Neural cell (in vitro differentiated cells): ENCODE data around the gene PTPRZ1. TPM values are rescaled to one million over a fixed set of nuclear protein-coding genes. Genes with fewer than 3 reads are reported as not detected.

Source experiments
- H2AFZ ChIP-seq: fragments of 200-600, 300-800 bp; sonication (generic), shearing (Covaris generic); 2 replicates; pipeline ENCODE4 v1.6.0; 2014; ENCODE audit warnings: low read depth, mild to moderate bottlenecking, antibody characterized with exemption, low read length, moderate library complexity
- H3F3A ChIP-seq: fragments of 200-600 bp; shearing (Covaris generic); 2 replicates; pipeline ENCODE4 v1.6.1; 2016; ENCODE audit warnings: mild to moderate bottlenecking, moderate library complexity, mixed read lengths, antibody characterized with exemption, low read length; ENCODE audit not compliant: insufficient read depth, poor library complexity, severe bottlenecking
- H3K27ac ChIP-seq: fragments of 200-600, 300-800 bp; sonication (generic), shearing (Covaris generic); 2 replicates; pipeline ENCODE4 v1.5.1; 2014; ENCODE audit warnings: mild to moderate bottlenecking, low read length, moderate library complexity
- H3K27me3 ChIP-seq: fragments of 300-800, 200-600 bp; sonication (generic), shearing (Covaris generic); 2 replicates; pipeline ENCODE4 v1.6.0; 2014; ENCODE audit warnings: mild to moderate bottlenecking, low read depth, low read length, moderate library complexity; ENCODE audit not compliant: insufficient read depth
- H3K36me3 ChIP-seq: fragments of 300-800, 200-600 bp; sonication (generic), shearing (Covaris generic); 2 replicates; pipeline ENCODE4 v1.5.1; 2014; ENCODE audit warnings: mild to moderate bottlenecking, antibody characterized with exemption, low read length, moderate library complexity; ENCODE audit not compliant: insufficient read depth
- H3K4me2 ChIP-seq: fragments of 300-800, 200-600 bp; sonication (generic), shearing (Covaris generic); 2 replicates; pipeline ENCODE4 v1.6.0; 2014; ENCODE audit warnings: mild to moderate bottlenecking, low read length
- H3K4me3 ChIP-seq: fragments of 300-800, 200-600 bp; sonication (generic), shearing (Covaris generic); 2 replicates; pipeline ENCODE4 v1.5.1; 2014; ENCODE audit warnings: mild to moderate bottlenecking, low read length, moderate library complexity
- H3K79me2 ChIP-seq: fragments of 200-600 bp; shearing (Covaris generic); replicated peaks from 2 replicates; pipeline ENCODE4 v1.6.0; 2014; ENCODE audit warnings: mild to moderate bottlenecking, low read length, moderate library complexity; ENCODE audit not compliant: insufficient read depth
- H3K9ac ChIP-seq: fragments of 300-800, 200-600 bp; sonication (generic), shearing (Covaris generic); 2 replicates; pipeline ENCODE4 v1.6.1; 2016; ENCODE audit warnings: mild to moderate bottlenecking, low read length, mixed read lengths
- H3K9me2 ChIP-seq: fragments of 200-600 bp; shearing (Covaris generic); 2 replicates; pipeline ENCODE4 v1.6.1; 2016; ENCODE audit warnings: mild to moderate bottlenecking, low read length, mixed read lengths; ENCODE audit not compliant: insufficient read depth
- H3K9me3 ChIP-seq: fragments of 200-600, 300-800 bp; sonication (generic), shearing (Covaris generic); 2 replicates; pipeline ENCODE4 v1.6.1; 2016; ENCODE audit warnings: mild to moderate bottlenecking, mixed run types, low read length, moderate library complexity, mixed read lengths
- H4K20me1 ChIP-seq: fragments of 200-600 bp; shearing (Covaris generic); 2 replicates; pipeline ENCODE4 v1.6.1; 2016; ENCODE audit warnings: mild to moderate bottlenecking, mixed run types; ENCODE audit not compliant: insufficient read depth
- CTCF ChIP-seq: fragments of 450-650 bp; IDR thresholded peaks from 2 replicates; pipeline ENCODE4 v1.5.1; 2014; ENCODE audit warnings: antibody characterized with exemption, mild to moderate bottlenecking, moderate library complexity; ENCODE audit not compliant: poor library complexity, severe bottlenecking
- EP300 ChIP-seq: fragments of 450-650 bp; conservative IDR thresholded peaks from 2 replicates; pipeline ENCODE4 v1.6.1; 2014; ENCODE audit warnings: antibody characterized with exemption, mild to moderate bottlenecking, moderate library complexity; ENCODE audit not compliant: poor library complexity, severe bottlenecking
- EZH2 ChIP-seq: fragments of 200-600, 300-800 bp; shearing (Covaris generic), sonication (generic); IDR thresholded peaks from 2 replicates; pipeline ENCODE4 v1.6.1; 2014; ENCODE audit warnings: antibody characterized with exemption, low read length, borderline replicate concordance, mild to moderate bottlenecking; ENCODE audit not compliant: insufficient read depth, poor library complexity, severe bottlenecking
- MXI1 ChIP-seq: fragments of 450-650 bp; conservative IDR thresholded peaks from 2 replicates; pipeline ENCODE4 v1.6.1; 2014; ENCODE audit warnings: antibody characterized with exemption, mild to moderate bottlenecking; ENCODE audit not compliant: poor library complexity, severe bottlenecking
- POLR2AphosphoS5 ChIP-seq: IDR thresholded peaks from 2 replicates; pipeline ENCODE4 v1.6.1; 2012
- RAD21 ChIP-seq: fragments of 450-650 bp; conservative IDR thresholded peaks from 2 replicates; pipeline ENCODE4 v1.6.1; 2014; ENCODE audit warnings: antibody characterized with exemption, mild to moderate bottlenecking, moderate library complexity
- SMC3 ChIP-seq: fragments of 450-650 bp; conservative IDR thresholded peaks from 2 replicates; pipeline ENCODE4 v1.6.1; 2014; ENCODE audit warnings: antibody characterized with exemption, mild to moderate bottlenecking, moderate library complexity; ENCODE audit not compliant: poor library complexity
- TAF1 ChIP-seq: IDR thresholded peaks from 2 replicates; pipeline ENCODE4 v1.6.1; 2012; ENCODE audit warnings: low read depth
- polyA plus RNA-seq: library from polyadenylated mRNA; depleted of rRNA; stranded (reverse); fragments of >200 nt; gene quantifications from 2 replicates; pipeline ENCODE4 v1.2.3, GENCODE V29; 2014
- TF ChIP-seq, protein P1 (sequence below): IDR thresholded peaks from 2 replicates; pipeline ENCODE4 v1.6.1; 2012; ENCODE audit warnings: borderline replicate concordance

Gene PTPRZ1
- polyA plus RNA-seq, 1 donor from 2014 or later = 11.8 TPM

DNA sequence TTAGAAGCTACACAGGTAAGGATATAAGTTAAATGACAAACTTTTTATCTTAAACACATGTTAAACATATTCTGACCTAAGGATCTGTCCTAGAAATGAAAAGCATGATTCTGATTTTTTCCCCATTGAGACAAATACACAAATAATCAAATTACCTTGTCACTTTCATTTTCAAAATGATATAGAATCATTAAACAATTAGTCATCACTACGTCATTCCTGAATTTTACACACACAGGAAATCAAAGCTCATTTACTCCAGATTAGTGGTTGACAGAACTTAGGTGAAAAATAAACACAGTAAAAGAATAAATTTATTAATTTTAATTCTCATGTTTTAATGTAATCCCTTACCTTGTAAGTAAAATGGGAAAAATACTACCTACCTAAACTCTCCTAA is 182.1 kb downstream of the PTPRZ1 start:
- H3K9me2 ChIP-seq = no peaks in the 10 kb centered on the region
- no peak overlapping the region for H2AFZ ChIP-seq
- H3K27ac ChIP-seq = no peak overlapping the region
- no peaks in the 10 kb centered on the region for H3K79me2 ChIP-seq
- H3K4me2 ChIP-seq = no peak overlapping the region
- TF ChIP-seq CTCF = no peak
- TF ChIP-seq, protein P1, sequence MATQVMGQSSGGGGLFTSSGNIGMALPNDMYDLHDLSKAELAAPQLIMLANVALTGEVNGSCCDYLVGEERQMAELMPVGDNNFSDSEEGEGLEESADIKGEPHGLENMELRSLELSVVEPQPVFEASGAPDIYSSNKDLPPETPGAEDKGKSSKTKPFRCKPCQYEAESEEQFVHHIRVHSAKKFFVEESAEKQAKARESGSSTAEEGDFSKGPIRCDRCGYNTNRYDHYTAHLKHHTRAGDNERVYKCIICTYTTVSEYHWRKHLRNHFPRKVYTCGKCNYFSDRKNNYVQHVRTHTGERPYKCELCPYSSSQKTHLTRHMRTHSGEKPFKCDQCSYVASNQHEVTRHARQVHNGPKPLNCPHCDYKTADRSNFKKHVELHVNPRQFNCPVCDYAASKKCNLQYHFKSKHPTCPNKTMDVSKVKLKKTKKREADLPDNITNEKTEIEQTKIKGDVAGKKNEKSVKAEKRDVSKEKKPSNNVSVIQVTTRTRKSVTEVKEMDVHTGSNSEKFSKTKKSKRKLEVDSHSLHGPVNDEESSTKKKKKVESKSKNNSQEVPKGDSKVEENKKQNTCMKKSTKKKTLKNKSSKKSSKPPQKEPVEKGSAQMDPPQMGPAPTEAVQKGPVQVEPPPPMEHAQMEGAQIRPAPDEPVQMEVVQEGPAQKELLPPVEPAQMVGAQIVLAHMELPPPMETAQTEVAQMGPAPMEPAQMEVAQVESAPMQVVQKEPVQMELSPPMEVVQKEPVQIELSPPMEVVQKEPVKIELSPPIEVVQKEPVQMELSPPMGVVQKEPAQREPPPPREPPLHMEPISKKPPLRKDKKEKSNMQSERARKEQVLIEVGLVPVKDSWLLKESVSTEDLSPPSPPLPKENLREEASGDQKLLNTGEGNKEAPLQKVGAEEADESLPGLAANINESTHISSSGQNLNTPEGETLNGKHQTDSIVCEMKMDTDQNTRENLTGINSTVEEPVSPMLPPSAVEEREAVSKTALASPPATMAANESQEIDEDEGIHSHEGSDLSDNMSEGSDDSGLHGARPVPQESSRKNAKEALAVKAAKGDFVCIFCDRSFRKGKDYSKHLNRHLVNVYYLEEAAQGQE = no peak
- TF ChIP-seq EZH2 = no peak
- TF ChIP-seq RAD21 = no peak
- no peak for TF ChIP-seq TAF1
- no peak for TF ChIP-seq MXI1
- no peak for TF ChIP-seq SMC3
- no peak for TF ChIP-seq POLR2AphosphoS5
- TF ChIP-seq EP300 = no peak
- H3K4me3 ChIP-seq = no peak overlapping the region
- no peak overlapping the region for H3K9ac ChIP-seq
- no peaks in the 10 kb centered on the region for H3K27me3 ChIP-seq
- no peaks in the 10 kb centered on the region for H3K9me3 ChIP-seq
- H3F3A ChIP-seq = no peaks in the 10 kb centered on the region
- H4K20me1 ChIP-seq = no peaks in the 10 kb centered on the region
- no peaks in the 10 kb centered on the region for H3K36me3 ChIP-seq

DNA sequence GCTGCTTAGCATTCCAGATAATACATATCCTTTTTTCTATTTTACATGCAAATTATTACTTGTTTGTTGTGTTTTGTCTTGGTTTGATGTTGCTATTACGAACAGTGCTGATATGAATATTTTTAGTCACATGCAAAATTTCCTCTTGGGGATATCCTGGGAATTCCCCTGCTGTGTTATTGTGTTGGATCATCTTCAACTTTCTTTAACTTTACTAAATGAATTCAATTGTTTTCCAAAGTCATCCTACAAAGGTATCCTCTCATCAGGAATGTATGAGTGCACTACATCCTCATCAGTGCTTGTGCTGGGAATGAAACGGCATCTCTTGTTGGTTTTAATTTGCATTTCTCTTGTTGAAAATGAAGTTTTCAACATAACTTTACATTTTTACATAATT is 184.0 kb downstream of the PTPRZ1 start:
- H3K9me3 ChIP-seq = no peaks in the 10 kb centered on the region
- H3F3A ChIP-seq = no peaks in the 10 kb centered on the region
- no peak overlapping the region for H2AFZ ChIP-seq
- H3K4me3 ChIP-seq = no peak overlapping the region
- no peaks in the 10 kb centered on the region for H3K36me3 ChIP-seq
- no peak overlapping the region for H3K27ac ChIP-seq
- H3K4me2 ChIP-seq = no peak overlapping the region
- H3K9me2 ChIP-seq = no peaks in the 10 kb centered on the region
- H4K20me1 ChIP-seq = no peaks in the 10 kb centered on the region
- no peaks in the 10 kb centered on the region for H3K79me2 ChIP-seq
- TF ChIP-seq CTCF (no peak), POLR2AphosphoS5 (no peak), EZH2 (no peak), SMC3 (no peak), TAF1 (no peak), EP300 (no peak), MXI1 (no peak), RAD21 (no peak)
- TF ChIP-seq, protein P1 = no peak
- H3K27me3 ChIP-seq = no peaks in the 10 kb centered on the region
- H3K9ac ChIP-seq = no peak overlapping the region
